Measurements from ENCODE around the gene UTP3.
A peak's percentile ranks its signal among the peaks of the same experiment; 100 is the strongest.

The UTP3 gene

DNA sequence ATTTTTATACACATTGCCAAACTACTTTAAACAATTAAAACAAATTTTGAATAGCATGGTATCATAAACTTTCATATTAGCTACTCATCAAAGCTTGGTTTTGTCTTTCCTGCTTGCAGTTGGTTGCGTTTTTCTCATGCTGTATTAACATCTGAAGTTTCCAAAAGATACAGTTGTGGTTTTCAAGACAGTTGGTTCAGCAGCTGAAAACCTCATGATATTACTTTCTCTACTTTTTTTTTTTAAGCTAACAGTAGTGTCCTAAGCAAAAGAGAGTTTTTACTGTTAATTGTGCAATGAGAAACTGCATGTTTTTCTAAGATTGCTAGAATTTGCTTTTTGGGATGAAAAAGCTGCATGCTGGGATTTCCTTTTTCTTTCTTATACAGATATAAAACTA is 48.7 kb downstream of the UTP3 start:
- TF ChIP-seq EZH2phosphoT487 (IDR thresholded peaks at IDR 0.05; ENCODE audit: low read length) (no peak), EZH2 (optimal IDR thresholded peaks at IDR 0.05; ENCODE audit: low read depth, low read length) (no peak)
- TF ChIP-seq, protein P1, sequence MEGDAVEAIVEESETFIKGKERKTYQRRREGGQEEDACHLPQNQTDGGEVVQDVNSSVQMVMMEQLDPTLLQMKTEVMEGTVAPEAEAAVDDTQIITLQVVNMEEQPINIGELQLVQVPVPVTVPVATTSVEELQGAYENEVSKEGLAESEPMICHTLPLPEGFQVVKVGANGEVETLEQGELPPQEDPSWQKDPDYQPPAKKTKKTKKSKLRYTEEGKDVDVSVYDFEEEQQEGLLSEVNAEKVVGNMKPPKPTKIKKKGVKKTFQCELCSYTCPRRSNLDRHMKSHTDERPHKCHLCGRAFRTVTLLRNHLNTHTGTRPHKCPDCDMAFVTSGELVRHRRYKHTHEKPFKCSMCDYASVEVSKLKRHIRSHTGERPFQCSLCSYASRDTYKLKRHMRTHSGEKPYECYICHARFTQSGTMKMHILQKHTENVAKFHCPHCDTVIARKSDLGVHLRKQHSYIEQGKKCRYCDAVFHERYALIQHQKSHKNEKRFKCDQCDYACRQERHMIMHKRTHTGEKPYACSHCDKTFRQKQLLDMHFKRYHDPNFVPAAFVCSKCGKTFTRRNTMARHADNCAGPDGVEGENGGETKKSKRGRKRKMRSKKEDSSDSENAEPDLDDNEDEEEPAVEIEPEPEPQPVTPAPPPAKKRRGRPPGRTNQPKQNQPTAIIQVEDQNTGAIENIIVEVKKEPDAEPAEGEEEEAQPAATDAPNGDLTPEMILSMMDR (IDR thresholded peaks at IDR 0.05; ENCODE audit: low read length): no peak
- Histone ChIP-seq H4K20me1 (ENCODE audit: insufficient read depth, low read length) (peaks cover 5% of the 10 kb centered on the region; the same call in 1 of the 2 replicates), H3K4me3 (ENCODE audit: low read length) (no peak overlapping the region), H3K4me1 (ENCODE audit: low read length) (peaks cover 31% of the 10 kb centered on the region), H3K36me3 (replicated peaks; ENCODE audit: insufficient read depth, low read length) (no peaks in the 10 kb centered on the region), H3K4me2 (ENCODE audit: low read depth, low read length) (peak overlapping the region; percentile 1; the same call in 1 of the 2 replicates), H3K27me3 (replicated peaks; ENCODE audit: insufficient read depth, low read length) (no peaks in the 10 kb centered on the region), H2AFZ (ENCODE audit: low read length) (no peak overlapping the region), H3K9me3 (replicated peaks; ENCODE audit: insufficient read depth, low read length) (no peaks in the 10 kb centered on the region), H3K9me2 (replicated peaks; ENCODE audit: insufficient read depth, low read length) (no peaks in the 10 kb centered on the region), H3F3A (ENCODE audit: insufficient read depth, low read length) (peaks cover 22% of the 10 kb centered on the region), H3K9ac (ENCODE audit: low read length) (no peak overlapping the region), H3K79me2 (ENCODE audit: low read length) (peaks cover 62% of the 10 kb centered on the region), H3K27ac (ENCODE audit: low read length) (no peak overlapping the region)
- peak; percentile 72 for DNase-seq

DNA sequence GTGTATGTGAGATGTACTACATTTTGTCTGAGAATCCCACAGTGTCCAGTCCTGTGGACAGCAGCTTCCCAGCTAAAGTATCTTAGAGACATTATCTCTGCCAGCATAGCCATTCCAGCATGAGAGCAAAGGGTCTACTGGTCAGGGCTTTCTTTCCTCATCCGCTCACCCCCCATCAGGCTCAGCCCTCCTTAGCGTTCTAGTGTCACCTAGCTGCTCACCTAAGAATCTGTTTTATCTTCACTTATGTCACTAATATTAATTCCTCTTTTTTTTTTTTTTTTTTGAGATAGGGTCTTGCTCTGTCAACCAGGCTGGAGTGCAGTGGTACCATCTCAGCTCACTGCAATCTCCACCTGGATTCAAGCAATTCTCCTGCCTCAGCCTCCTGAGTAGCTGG is 49.1 kb downstream of the UTP3 start:
- Histone ChIP-seq H3K27ac (ENCODE audit: low read length) (no peak overlapping the region), H3K4me2 (ENCODE audit: low read depth, low read length) (peak overlapping the region; percentile 1; the same call in 1 of the 2 replicates), H3K27me3 (replicated peaks; ENCODE audit: insufficient read depth, low read length) (no peaks in the 10 kb centered on the region), H4K20me1 (ENCODE audit: insufficient read depth, low read length) (peaks cover 5% of the 10 kb centered on the region; the same call in 1 of the 2 replicates), H3K9me2 (replicated peaks; ENCODE audit: insufficient read depth, low read length) (no peaks in the 10 kb centered on the region), H2AFZ (ENCODE audit: low read length) (no peak overlapping the region), H3K79me2 (ENCODE audit: low read length) (peaks cover 61% of the 10 kb centered on the region), H3K36me3 (replicated peaks; ENCODE audit: insufficient read depth, low read length) (no peaks in the 10 kb centered on the region), H3K9ac (ENCODE audit: low read length) (no peak overlapping the region), H3K4me1 (ENCODE audit: low read length) (peaks cover 28% of the 10 kb centered on the region), H3K4me3 (ENCODE audit: low read length) (no peak overlapping the region), H3F3A (ENCODE audit: insufficient read depth, low read length) (peaks cover 22% of the 10 kb centered on the region), H3K9me3 (replicated peaks; ENCODE audit: insufficient read depth, low read length) (no peaks in the 10 kb centered on the region)
- TF ChIP-seq EZH2 (optimal IDR thresholded peaks at IDR 0.05; ENCODE audit: low read depth, low read length) (no peak), EZH2phosphoT487 (IDR thresholded peaks at IDR 0.05; ENCODE audit: low read length) (no peak)
- TF ChIP-seq, protein P1 (IDR thresholded peaks at IDR 0.05; ENCODE audit: low read length): no peak
- DNase-seq: no peak

DNA sequence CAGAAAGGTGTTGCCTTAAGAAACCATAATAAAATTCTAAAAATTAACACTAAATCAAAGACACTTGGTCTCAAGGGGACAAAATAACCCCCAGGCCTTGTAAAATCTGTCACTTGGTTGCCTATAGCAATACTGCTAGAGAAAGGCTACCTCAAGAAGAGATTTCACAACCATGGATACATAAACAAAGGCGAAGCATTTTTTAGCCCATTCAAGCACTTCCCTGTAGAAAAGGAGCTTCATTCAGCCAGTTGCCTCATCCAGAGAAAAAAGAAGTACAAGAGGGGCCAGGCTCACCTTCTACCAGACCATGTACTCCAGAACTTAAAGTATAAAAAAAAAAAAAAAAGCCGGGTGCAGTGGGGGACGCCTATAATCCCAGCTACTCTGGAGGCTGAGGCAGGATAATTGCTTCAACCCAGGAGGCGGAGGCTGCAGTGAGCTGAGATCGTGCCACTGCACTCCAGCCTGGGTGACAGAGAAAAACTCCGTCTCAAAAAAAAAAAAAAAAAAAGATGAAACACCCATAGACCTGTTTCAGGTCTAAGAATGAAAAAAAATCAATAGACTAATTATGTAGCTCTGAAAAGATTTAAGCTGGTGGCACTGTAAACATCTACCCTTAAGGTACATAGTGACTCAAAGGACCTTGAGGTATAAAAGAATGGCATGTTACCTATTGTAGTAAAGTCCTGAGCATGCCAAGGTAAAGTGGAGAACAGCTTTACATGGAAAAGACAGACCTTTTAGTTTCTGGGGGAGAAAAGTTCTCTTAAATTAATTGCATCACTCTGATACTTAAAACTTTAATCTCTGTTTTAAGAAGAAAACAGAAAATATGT is 51.4 kb downstream of the UTP3 start:
- Histone ChIP-seq H3K9me2 (replicated peaks; ENCODE audit: insufficient read depth, low read length) (no peaks in the 10 kb centered on the region), H3K79me2 (ENCODE audit: low read length) (peaks cover 68% of the 10 kb centered on the region), H2AFZ (ENCODE audit: low read length) (no peak overlapping the region), H3K9ac (ENCODE audit: low read length) (no peak overlapping the region), H3K4me3 (ENCODE audit: low read length) (no peak overlapping the region), H3K27me3 (replicated peaks; ENCODE audit: insufficient read depth, low read length) (no peaks in the 10 kb centered on the region), H4K20me1 (ENCODE audit: insufficient read depth, low read length) (peaks cover 5% of the 10 kb centered on the region; the same call in 1 of the 2 replicates), H3K36me3 (replicated peaks; ENCODE audit: insufficient read depth, low read length) (no peaks in the 10 kb centered on the region), H3K27ac (ENCODE audit: low read length) (no peak overlapping the region), H3K4me2 (ENCODE audit: low read depth, low read length) (no peak overlapping the region), H3K4me1 (ENCODE audit: low read length) (peaks cover 21% of the 10 kb centered on the region), H3F3A (ENCODE audit: insufficient read depth, low read length) (peaks cover 11% of the 10 kb centered on the region), H3K9me3 (replicated peaks; ENCODE audit: insufficient read depth, low read length) (no peaks in the 10 kb centered on the region)
- no peak for DNase-seq
- no peak for TF ChIP-seq EZH2 (optimal IDR thresholded peaks at IDR 0.05; ENCODE audit: low read depth, low read length)
- TF ChIP-seq, protein P1 (IDR thresholded peaks at IDR 0.05; ENCODE audit: low read length): no peak
- no peak for TF ChIP-seq EZH2phosphoT487 (IDR thresholded peaks at IDR 0.05; ENCODE audit: low read length)

Measured in MM.1S (cell line).